ENCODE results near the gene EHD1.

EHD1 gene

GRCh38 chr11:64913171-64913727 lies 34.8 kb upstream of the EHD1 start:
- Histone ChIP-seq H3K27me3 (ENCODE audit: insufficient read depth, low read length, poor library complexity, severe bottlenecking) (no peaks in the 10 kb centered on the region), H3K79me2 (ENCODE audit: insufficient read depth, low read length) (peaks cover 19% of the 10 kb centered on the region), H3K36me3 (ENCODE audit: insufficient read depth, low read length) (peaks cover 5% of the 10 kb centered on the region; the same call in 1 of the 2 replicates), H3F3A (ENCODE audit: low read depth) (no peaks in the 10 kb centered on the region), H3K9me2 (replicated peaks; ENCODE audit: low read depth, low read length) (no peaks in the 10 kb centered on the region), H3K4me3 (ENCODE audit: low read length, poor library complexity, severe bottlenecking) (no peak overlapping the region), H3K4me1 (ENCODE audit: insufficient read depth, low read length, poor library complexity, severe bottlenecking) (peaks cover 18% of the 10 kb centered on the region), H3K9ac (ENCODE audit: low read depth, low read length, poor library complexity, severe bottlenecking) (no peak overlapping the region), H3K4me2 (ENCODE audit: low read depth, low read length, poor library complexity, severe bottlenecking) (no peak overlapping the region), H4K20me1 (ENCODE audit: insufficient read depth, low read length, poor library complexity, severe bottlenecking) (no peaks in the 10 kb centered on the region), H2AFZ (ENCODE audit: low read length) (no peak overlapping the region), H3K9me3 (ENCODE audit: insufficient read depth, low read depth, low read length) (no peaks in the 10 kb centered on the region)
- TF ChIP-seq EZH2phosphoT487 (IDR thresholded peaks at IDR 0.05; ENCODE audit: borderline replicate concordance) = no peak

DNA sequence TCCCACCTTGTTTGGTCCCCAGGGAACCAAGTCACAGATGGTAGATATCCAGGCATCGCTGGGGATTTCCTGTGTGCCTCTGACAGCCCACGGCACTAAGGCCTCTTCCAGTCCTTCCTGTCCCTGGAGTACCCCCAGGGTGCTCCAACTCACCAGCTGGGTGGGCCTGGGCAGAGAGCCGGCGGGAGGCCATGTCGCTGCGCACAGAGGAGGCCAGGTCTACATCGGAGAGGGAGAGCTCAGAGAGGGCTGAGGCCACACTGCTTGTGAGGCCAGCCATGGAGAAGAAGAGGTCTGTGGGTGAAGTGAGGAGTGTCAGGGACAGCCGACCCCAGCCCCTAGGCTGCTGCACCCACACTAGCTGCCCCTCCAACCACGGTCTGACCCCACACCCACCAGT lies 33.3 kb upstream of the EHD1 start:
- Histone ChIP-seq H3K9me2 (replicated peaks; ENCODE audit: low read depth, low read length) (no peaks in the 10 kb centered on the region), H3K4me2 (ENCODE audit: low read depth, low read length, poor library complexity, severe bottlenecking) (no peak overlapping the region), H3K27me3 (ENCODE audit: insufficient read depth, low read length, poor library complexity, severe bottlenecking) (no peaks in the 10 kb centered on the region), H3F3A (ENCODE audit: low read depth) (no peaks in the 10 kb centered on the region), H3K4me1 (ENCODE audit: insufficient read depth, low read length, poor library complexity, severe bottlenecking) (peaks cover 10% of the 10 kb centered on the region), H3K36me3 (ENCODE audit: insufficient read depth, low read length) (peaks cover 5% of the 10 kb centered on the region; the same call in 1 of the 2 replicates), H3K79me2 (ENCODE audit: insufficient read depth, low read length) (peaks cover 17% of the 10 kb centered on the region), H2AFZ (ENCODE audit: low read length) (no peak overlapping the region), H3K9ac (ENCODE audit: low read depth, low read length, poor library complexity, severe bottlenecking) (no peak overlapping the region), H3K4me3 (ENCODE audit: low read length, poor library complexity, severe bottlenecking) (no peak overlapping the region), H4K20me1 (ENCODE audit: insufficient read depth, low read length, poor library complexity, severe bottlenecking) (no peaks in the 10 kb centered on the region), H3K9me3 (ENCODE audit: insufficient read depth, low read depth, low read length) (no peaks in the 10 kb centered on the region)
- TF ChIP-seq EZH2phosphoT487 (IDR thresholded peaks at IDR 0.05; ENCODE audit: borderline replicate concordance) = no peak
- TF ChIP-seq, protein P1, sequence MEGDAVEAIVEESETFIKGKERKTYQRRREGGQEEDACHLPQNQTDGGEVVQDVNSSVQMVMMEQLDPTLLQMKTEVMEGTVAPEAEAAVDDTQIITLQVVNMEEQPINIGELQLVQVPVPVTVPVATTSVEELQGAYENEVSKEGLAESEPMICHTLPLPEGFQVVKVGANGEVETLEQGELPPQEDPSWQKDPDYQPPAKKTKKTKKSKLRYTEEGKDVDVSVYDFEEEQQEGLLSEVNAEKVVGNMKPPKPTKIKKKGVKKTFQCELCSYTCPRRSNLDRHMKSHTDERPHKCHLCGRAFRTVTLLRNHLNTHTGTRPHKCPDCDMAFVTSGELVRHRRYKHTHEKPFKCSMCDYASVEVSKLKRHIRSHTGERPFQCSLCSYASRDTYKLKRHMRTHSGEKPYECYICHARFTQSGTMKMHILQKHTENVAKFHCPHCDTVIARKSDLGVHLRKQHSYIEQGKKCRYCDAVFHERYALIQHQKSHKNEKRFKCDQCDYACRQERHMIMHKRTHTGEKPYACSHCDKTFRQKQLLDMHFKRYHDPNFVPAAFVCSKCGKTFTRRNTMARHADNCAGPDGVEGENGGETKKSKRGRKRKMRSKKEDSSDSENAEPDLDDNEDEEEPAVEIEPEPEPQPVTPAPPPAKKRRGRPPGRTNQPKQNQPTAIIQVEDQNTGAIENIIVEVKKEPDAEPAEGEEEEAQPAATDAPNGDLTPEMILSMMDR (conservative IDR thresholded peaks at IDR 0.05; ENCODE audit: low read length) = no peak

GRCh38 chr11:64911142-64911541 lies 32.7 kb upstream of the EHD1 start:
- Histone ChIP-seq H3K4me1 (ENCODE audit: insufficient read depth, low read length, poor library complexity, severe bottlenecking) (peaks cover 8% of the 10 kb centered on the region), H3K79me2 (ENCODE audit: insufficient read depth, low read length) (peaks cover 11% of the 10 kb centered on the region), H2AFZ (ENCODE audit: low read length) (no peak overlapping the region), H3K9me3 (ENCODE audit: insufficient read depth, low read depth, low read length) (no peaks in the 10 kb centered on the region), H3F3A (ENCODE audit: low read depth) (no peaks in the 10 kb centered on the region), H3K9me2 (replicated peaks; ENCODE audit: low read depth, low read length) (no peaks in the 10 kb centered on the region), H3K4me2 (ENCODE audit: low read depth, low read length, poor library complexity, severe bottlenecking) (no peak overlapping the region), H3K4me3 (ENCODE audit: low read length, poor library complexity, severe bottlenecking) (no peak overlapping the region), H3K36me3 (ENCODE audit: insufficient read depth, low read length) (peaks cover 5% of the 10 kb centered on the region; the same call in 1 of the 2 replicates), H4K20me1 (ENCODE audit: insufficient read depth, low read length, poor library complexity, severe bottlenecking) (no peaks in the 10 kb centered on the region), H3K27me3 (ENCODE audit: insufficient read depth, low read length, poor library complexity, severe bottlenecking) (no peaks in the 10 kb centered on the region), H3K9ac (ENCODE audit: low read depth, low read length, poor library complexity, severe bottlenecking) (no peak overlapping the region)
- TF ChIP-seq, protein P1 (conservative IDR thresholded peaks at IDR 0.05; ENCODE audit: low read length) = no peak
- no peak for TF ChIP-seq EZH2phosphoT487 (IDR thresholded peaks at IDR 0.05; ENCODE audit: borderline replicate concordance)
